Caco-2 (cell line): ENCODE data around the gene VWA8. TPM values are rescaled to one million over a fixed set of nuclear protein-coding genes. Genes with fewer than 3 reads are reported as not detected.

ENCODE experiments used
- BruUV-seq: library from RNA; stranded (reverse); fragments of 400-500 nt; replicated peaks from 2 replicates; lab custom pipeline; 2021; lab: Mats Ljungman, UMichigan
- CTCF ChIA-PET: fragments of 300-600 bp; sonication (Branson Sonifier 250); formaldehyde crosslinking; loops from one replicate; lab custom pipeline; 2022; ENCODE audit warnings: antibody characterized with exemption; lab: Charles Lee
- POLR2A ChIA-PET: fragments of 300-600 bp; sonication (Branson Sonifier 250); formaldehyde crosslinking; loops from one replicate; lab custom pipeline; 2022; ENCODE audit warnings: antibody characterized with exemption; lab: Charles Lee
- DNase-seq, 2 experiments: peaks; one replicate each; pipeline versions ENCODE4 v3.0.0 to v3.0.0-alpha.2; 2020 to 2022
- H3K27me3 ChIP-seq: replicated peaks from 2 replicates; pipeline ENCODE4 v1.6.0; 2011; ENCODE audit warnings: low read length; ENCODE audit not compliant: control insufficient read depth, insufficient read depth
- H3K36me3 ChIP-seq: 2 replicates; pipeline ENCODE4 v1.5.1; 2011; ENCODE audit warnings: low read length; ENCODE audit not compliant: control insufficient read depth, insufficient read depth
- H3K4me1 ChIP-seq: fragments of 250-450 bp; sonication (Bioruptor Pico); 2 replicates; pipeline ENCODE4 v1.5.1; 2020; ENCODE audit warnings: mild to moderate bottlenecking
- H3K4me3 ChIP-seq: 2 replicates; pipeline ENCODE4 v1.5.1; 2011; ENCODE audit warnings: low read depth, mild to moderate bottlenecking, control low read depth, low read length
- H3K9me3 ChIP-seq: fragments of 250-450 bp; sonication (Bioruptor Pico); 2 replicates; pipeline ENCODE4 v1.5.1; 2020; ENCODE audit warnings: mild to moderate bottlenecking, moderate library complexity
- H3K27ac Mint-ChIP-seq: one replicate; pipeline ENCODE4 v1.8.0; 2022; ENCODE audit warnings: mixed read lengths; ENCODE audit not compliant: unreplicated experiment
- H3K27me3 Mint-ChIP-seq: one replicate; pipeline ENCODE4 v1.8.0; 2022; ENCODE audit warnings: mixed read lengths; ENCODE audit not compliant: insufficient read depth, unreplicated experiment
- H3K36me3 Mint-ChIP-seq: one replicate; pipeline ENCODE4 v1.8.0; 2022; ENCODE audit warnings: mild to moderate bottlenecking, mixed read lengths; ENCODE audit not compliant: insufficient read depth, unreplicated experiment
- H3K4me1 Mint-ChIP-seq: one replicate; pipeline ENCODE4 v1.8.0; 2022; ENCODE audit warnings: low read depth, mixed read lengths; ENCODE audit not compliant: unreplicated experiment
- H3K4me3 Mint-ChIP-seq: one replicate; pipeline ENCODE4 v1.8.0; 2022; ENCODE audit warnings: mild to moderate bottlenecking, moderate library complexity, mixed read lengths; ENCODE audit not compliant: unreplicated experiment
- H3K9me3 Mint-ChIP-seq: one replicate; pipeline ENCODE4 v1.8.0; 2022; ENCODE audit warnings: mixed read lengths; ENCODE audit not compliant: unreplicated experiment
- CTCF ChIP-seq, 2 experiments: fragments of 200-600 bp in 1 of 2; IDR thresholded peaks; 1 replicate in 1 of 2; 2 replicates in 1 of 2; pipeline versions ENCODE4 v1.5.1 to v1.8.0; 2011 to 2022; ENCODE audit warnings: antibody characterized with exemption in 1 of 2, control low read depth in 1 of 2, inconsistent platforms in 1 of 2, low read depth in 1 of 2, low read length in 1 of 2, mild to moderate bottlenecking in 1 of 2, moderate library complexity in 1 of 2; ENCODE audit not compliant: insufficient read depth in 1 of 2, severe bottlenecking in 1 of 2, unreplicated experiment in 1 of 2
- intact Hi-C: fragments of 100-400 bp; cut with micrococcal nuclease; formaldehyde crosslinking; loops from one replicate; pipeline ENCODE4 v1.10.0; 2022; ENCODE audit not compliant: unreplicated experiment
- total RNA-seq: library from RNA; stranded (reverse); gene quantifications from 2 replicates; pipeline ENCODE4 v1.2.3, GENCODE V29; 2022

VWA8 gene
- total RNA-seq, 1 experiment from 2014 or later: 20.7 TPM

- Histone ChIP-seq H3K36me3 (no peaks in the 10 kb centered on the region), H3K27me3 (no peaks in the 10 kb centered on the region), H3K4me3 (no peak overlapping the region), H3K9me3 (no peaks in the 10 kb centered on the region), H3K4me1 (no peaks in the 10 kb centered on the region)
- no peak for DNase-seq
- ChIA-PET CTCF (no interaction called here), POLR2A (interaction anchor here (0.6 kb wide), 1 partner anchor 18 kb away, joined by 4 read pairs; no protein-coding TSS in a partner anchor)
- H3K36me3 Mint-ChIP-seq: no peaks in the 10 kb centered on the region
- no peak for TF ChIP-seq CTCF (IDR thresholded peaks at IDR 0.05; ENCODE audit: insufficient read depth in 1 of 2, low read depth in 1 of 2, low read length in 1 of 2, severe bottlenecking in 1 of 2, unreplicated experiment in 1 of 2)
- no peaks in the 10 kb centered on the region for H3K27me3 Mint-ChIP-seq
- H3K4me1 Mint-ChIP-seq: peaks cover 16% of the 10 kb centered on the region
- peaks cover 18% of the 10 kb centered on the region for H3K9me3 Mint-ChIP-seq
- intact Hi-C loops: no loop called here
- H3K27ac Mint-ChIP-seq: peak overlapping the region; percentile 64
- BruUV-seq: no TSS peak
- H3K4me3 Mint-ChIP-seq: no peak overlapping the region
Observed at GRCh38 chr13:41554626-41555386, 406.1 kb downstream of the VWA8 start.

- H3K36me3 ChIP-seq: no peaks in the 10 kb centered on the region
- Mint-ChIP-seq H3K4me3 (no peak overlapping the region), H3K36me3 (no peaks in the 10 kb centered on the region), H3K27me3 (no peaks in the 10 kb centered on the region), H3K9me3 (peaks cover 18% of the 10 kb centered on the region), H3K4me1 (peaks cover 16% of the 10 kb centered on the region), H3K27ac (peak overlapping the region; percentile 64)
- H3K4me1 ChIP-seq: no peaks in the 10 kb centered on the region
- no peak for DNase-seq
- intact Hi-C loops: no loop called here
- CTCF ChIA-PET: no interaction called here
- no peak for TF ChIP-seq CTCF (IDR thresholded peaks at IDR 0.05; ENCODE audit: insufficient read depth in 1 of 2, low read depth in 1 of 2, low read length in 1 of 2, severe bottlenecking in 1 of 2, unreplicated experiment in 1 of 2)
- BruUV-seq: no TSS peak
- no peak overlapping the region for H3K4me3 ChIP-seq
- no peaks in the 10 kb centered on the region for H3K27me3 ChIP-seq
- H3K9me3 ChIP-seq: no peaks in the 10 kb centered on the region
- POLR2A ChIA-PET: no interaction called here
Observed at GRCh38 chr13:41554180-41554579, 406.7 kb downstream of the VWA8 start.

GRCh38 chr13:41552031-41552430, 408.9 kb downstream of the VWA8 start:
- no peaks in the 10 kb centered on the region for H3K9me3 ChIP-seq
- intact Hi-C loops: no loop called here
- CTCF ChIA-PET: no interaction called here
- H3K4me3 ChIP-seq: no peak overlapping the region
- Mint-ChIP-seq H3K27ac (no peak overlapping the region), H3K4me1 (peaks cover 24% of the 10 kb centered on the region), H3K4me3 (no peak overlapping the region), H3K9me3 (peaks cover 2% of the 10 kb centered on the region), H3K36me3 (no peaks in the 10 kb centered on the region), H3K27me3 (no peaks in the 10 kb centered on the region)
- no peaks in the 10 kb centered on the region for H3K4me1 ChIP-seq
- POLR2A ChIA-PET: no interaction called here
- DNase-seq: no peak
- H3K36me3 ChIP-seq: no peaks in the 10 kb centered on the region
- TF ChIP-seq CTCF (IDR thresholded peaks at IDR 0.05; ENCODE audit: insufficient read depth in 1 of 2, low read depth in 1 of 2, low read length in 1 of 2, severe bottlenecking in 1 of 2, unreplicated experiment in 1 of 2): no peak
- no peaks in the 10 kb centered on the region for H3K27me3 ChIP-seq
- no TSS peak for BruUV-seq
